DOHH2 (cell line): ENCODE results near the gene WASF2.

ENCODE experiments used
- EZH2phosphoT487 ChIP-seq: fragments of 200-600 bp; sonication (generic); IDR thresholded peaks from 2 replicates; pipeline ENCODE4 v1.6.1; 2017; ENCODE audit warnings: borderline replicate concordance, mild to moderate bottlenecking, antibody characterized with exemption, low read length, moderate library complexity, mixed read lengths
- TF ChIP-seq, protein P1 (sequence below): fragments of 200-600 bp; sonication (generic); IDR thresholded peaks from one replicate; pipeline ENCODE4 v1.5.1; 2014; ENCODE audit warnings: antibody characterized with exemption, mild to moderate bottlenecking, low read depth, low read length; ENCODE audit not compliant: poor library complexity, severe bottlenecking

DNA sequence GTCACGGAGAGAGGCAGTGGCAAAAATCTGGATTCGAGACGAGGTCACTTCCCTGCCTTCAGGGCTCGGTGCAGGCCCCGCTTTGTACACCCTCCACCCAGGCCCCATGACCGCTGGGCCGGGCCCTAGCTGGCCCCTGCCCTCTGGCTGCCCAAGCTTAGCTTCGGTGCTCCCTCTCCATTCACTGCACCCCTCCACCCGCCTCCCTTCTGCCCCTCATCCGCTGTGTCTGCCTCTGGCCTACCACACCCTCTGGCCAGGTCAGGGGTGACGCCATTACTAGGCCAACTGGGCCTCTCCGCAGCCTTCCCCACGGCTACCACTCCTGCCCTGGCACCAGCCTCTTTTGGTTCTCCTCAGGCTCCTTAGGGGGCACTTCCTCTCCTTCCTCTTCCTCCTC, 106.3 kb downstream of the WASF2 start:
- TF ChIP-seq, protein P1, sequence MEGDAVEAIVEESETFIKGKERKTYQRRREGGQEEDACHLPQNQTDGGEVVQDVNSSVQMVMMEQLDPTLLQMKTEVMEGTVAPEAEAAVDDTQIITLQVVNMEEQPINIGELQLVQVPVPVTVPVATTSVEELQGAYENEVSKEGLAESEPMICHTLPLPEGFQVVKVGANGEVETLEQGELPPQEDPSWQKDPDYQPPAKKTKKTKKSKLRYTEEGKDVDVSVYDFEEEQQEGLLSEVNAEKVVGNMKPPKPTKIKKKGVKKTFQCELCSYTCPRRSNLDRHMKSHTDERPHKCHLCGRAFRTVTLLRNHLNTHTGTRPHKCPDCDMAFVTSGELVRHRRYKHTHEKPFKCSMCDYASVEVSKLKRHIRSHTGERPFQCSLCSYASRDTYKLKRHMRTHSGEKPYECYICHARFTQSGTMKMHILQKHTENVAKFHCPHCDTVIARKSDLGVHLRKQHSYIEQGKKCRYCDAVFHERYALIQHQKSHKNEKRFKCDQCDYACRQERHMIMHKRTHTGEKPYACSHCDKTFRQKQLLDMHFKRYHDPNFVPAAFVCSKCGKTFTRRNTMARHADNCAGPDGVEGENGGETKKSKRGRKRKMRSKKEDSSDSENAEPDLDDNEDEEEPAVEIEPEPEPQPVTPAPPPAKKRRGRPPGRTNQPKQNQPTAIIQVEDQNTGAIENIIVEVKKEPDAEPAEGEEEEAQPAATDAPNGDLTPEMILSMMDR: no peak
- no peak for TF ChIP-seq EZH2phosphoT487
